IPS-15b (cell line): ENCODE measurements around the gene DOCK11.

ENCODE experiments used
- H3K27me3 ChIP-seq: one replicate; pipeline ENCODE4 v1.6.1; 2013; ENCODE audit warnings: low read length; ENCODE audit not compliant: control insufficient read depth, insufficient read depth
- H3K36me3 ChIP-seq: one replicate; pipeline ENCODE4 v1.6.1; 2013; ENCODE audit warnings: low read length; ENCODE audit not compliant: control insufficient read depth, insufficient read depth
- H3K4me1 ChIP-seq: one replicate; pipeline ENCODE4 v1.6.1; 2013; ENCODE audit warnings: mild to moderate bottlenecking, low read length; ENCODE audit not compliant: control insufficient read depth, insufficient read depth
- H3K4me3 ChIP-seq: one replicate; pipeline ENCODE4 v1.5.1; 2013; ENCODE audit warnings: low read depth, low read length
- H3K9ac ChIP-seq: one replicate; pipeline ENCODE4 v1.6.1; 2013; ENCODE audit warnings: low read depth, mild to moderate bottlenecking, low read length
- H3K9me3 ChIP-seq: one replicate; pipeline ENCODE4 v1.6.1; 2013; ENCODE audit warnings: mild to moderate bottlenecking, low read length; ENCODE audit not compliant: control insufficient read depth, insufficient read depth

Gene DOCK11

DNA sequence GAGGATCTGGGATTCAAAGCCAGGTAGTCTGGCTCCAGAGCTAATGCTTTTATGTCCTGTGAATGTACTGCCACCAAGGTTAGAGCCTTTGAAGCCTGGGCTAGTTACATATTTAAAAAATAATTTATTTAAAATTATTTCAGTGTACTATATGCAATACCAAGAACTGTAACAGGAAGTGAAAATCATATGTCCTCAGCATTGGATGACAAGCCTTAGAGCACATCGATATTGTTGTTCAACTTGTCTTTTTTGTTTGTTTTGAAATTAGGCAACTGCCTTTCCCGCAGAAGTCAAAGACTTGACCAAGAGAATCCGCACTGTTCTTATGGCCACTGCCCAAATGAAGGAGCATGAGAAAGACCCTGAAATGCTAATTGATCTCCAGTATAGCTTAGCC, 158.7 kb downstream of the DOCK11 start:
- Histone ChIP-seq H3K9me3 (no peaks in the 10 kb centered on the region), H3K4me1 (no peaks in the 10 kb centered on the region), H3K4me3 (no peak overlapping the region), H3K36me3 (no peaks in the 10 kb centered on the region), H3K9ac (no peak overlapping the region), H3K27me3 (no peaks in the 10 kb centered on the region)

DNA sequence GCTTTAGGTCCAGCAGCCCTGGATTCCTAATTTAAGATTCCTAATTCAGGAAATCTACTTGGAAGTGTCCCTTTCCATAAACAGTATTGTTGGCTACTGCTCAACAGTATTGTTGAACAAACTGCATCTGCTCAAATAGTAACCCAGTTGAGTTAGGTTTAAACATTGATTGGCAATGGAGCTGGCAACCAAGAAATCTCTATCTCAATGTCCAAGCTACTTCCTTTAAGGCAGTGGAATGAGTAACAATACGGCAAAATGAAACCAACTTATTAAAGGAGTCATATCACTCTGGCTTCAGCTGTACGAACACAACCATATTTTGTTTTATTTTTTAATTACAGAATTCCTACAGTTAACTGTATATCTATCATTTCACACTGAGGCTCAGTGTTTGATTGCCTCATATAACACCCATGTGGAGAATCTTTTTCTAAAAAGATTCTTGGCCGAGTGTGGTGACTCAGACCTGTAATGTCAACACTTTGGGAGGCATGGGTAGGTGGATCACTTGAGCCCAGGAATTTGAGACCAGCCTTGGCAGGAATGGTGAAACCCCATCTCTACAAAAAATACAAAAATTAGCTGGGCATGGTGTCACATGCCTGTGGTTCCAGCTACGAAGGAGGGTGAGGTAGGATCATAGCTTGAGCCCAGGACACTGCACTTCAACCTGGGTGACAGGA, 160.1 kb downstream of the DOCK11 start:
- Histone ChIP-seq H3K9me3 (no peaks in the 10 kb centered on the region), H3K9ac (no peak overlapping the region), H3K36me3 (no peaks in the 10 kb centered on the region), H3K4me1 (no peaks in the 10 kb centered on the region), H3K4me3 (no peak overlapping the region), H3K27me3 (no peaks in the 10 kb centered on the region)

DNA sequence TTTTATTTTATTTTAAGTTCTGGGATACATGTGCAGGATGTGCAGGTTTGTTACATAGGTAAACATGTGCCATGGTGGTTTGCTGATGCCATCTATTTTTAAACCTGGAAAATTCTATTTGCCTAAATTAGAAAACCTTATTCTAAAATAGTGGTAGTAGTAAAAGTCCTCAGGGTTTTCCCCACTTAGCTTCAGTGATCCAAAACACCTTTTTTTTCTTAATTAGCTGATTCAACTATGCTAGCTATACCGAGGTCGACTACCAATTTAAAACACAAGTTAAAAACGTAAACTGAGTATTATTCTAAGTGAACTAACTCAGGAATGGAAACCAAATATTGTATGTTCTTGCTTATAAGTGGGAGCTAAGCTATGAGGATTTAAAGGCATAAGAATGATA, 161.8 kb downstream of the DOCK11 start:
- Histone ChIP-seq H3K27me3 (no peaks in the 10 kb centered on the region), H3K36me3 (no peaks in the 10 kb centered on the region), H3K9me3 (no peaks in the 10 kb centered on the region), H3K4me3 (no peak overlapping the region), H3K4me1 (no peaks in the 10 kb centered on the region), H3K9ac (no peak overlapping the region)

DNA sequence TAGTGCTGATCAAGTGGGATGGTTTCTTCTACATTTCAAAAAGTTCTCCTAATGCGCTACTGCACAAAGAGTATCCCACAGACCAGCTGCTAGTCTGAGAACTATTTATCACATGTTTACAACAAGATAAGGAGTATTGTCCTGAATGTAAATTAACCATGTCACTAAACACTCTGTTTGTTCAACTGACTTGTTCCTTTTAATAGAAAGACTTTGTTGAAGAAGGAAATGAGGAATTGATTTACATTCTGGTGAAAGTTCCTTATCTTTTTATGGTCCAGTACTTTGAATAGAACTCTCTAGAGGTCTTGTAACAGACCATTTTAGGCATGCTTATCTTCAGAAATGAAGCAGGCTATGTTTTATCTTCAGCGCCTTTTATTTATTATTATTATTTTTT, 164.5 kb downstream of the DOCK11 start:
- H3K9me3 ChIP-seq: no peaks in the 10 kb centered on the region
- no peak overlapping the region for H3K9ac ChIP-seq
- no peaks in the 10 kb centered on the region for H3K36me3 ChIP-seq
- H3K27me3 ChIP-seq: no peaks in the 10 kb centered on the region
- H3K4me3 ChIP-seq: no peak overlapping the region
- no peaks in the 10 kb centered on the region for H3K4me1 ChIP-seq

DNA sequence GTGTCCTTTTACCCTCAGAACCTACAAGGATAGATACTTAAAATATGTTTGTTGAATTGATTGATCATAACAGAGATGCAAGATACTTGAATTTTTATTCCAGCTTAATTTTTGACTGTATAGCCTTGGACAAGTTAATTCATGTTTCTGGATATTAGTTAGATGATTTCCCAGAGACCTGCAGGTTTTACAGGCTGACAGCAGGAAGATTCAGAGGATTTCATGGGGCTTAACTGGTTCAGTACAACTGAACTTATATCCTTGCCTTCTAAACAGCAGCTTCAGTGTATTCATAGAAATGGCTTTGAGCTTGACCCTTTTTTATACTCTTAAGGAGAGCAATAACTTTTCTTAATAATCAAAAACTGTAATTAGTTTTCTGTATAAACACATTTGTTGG, 169.6 kb downstream of the DOCK11 start:
- Histone ChIP-seq H3K9me3 (no peaks in the 10 kb centered on the region), H3K4me1 (no peaks in the 10 kb centered on the region), H3K36me3 (no peaks in the 10 kb centered on the region), H3K9ac (no peak overlapping the region), H3K27me3 (no peaks in the 10 kb centered on the region), H3K4me3 (no peak overlapping the region)

DNA sequence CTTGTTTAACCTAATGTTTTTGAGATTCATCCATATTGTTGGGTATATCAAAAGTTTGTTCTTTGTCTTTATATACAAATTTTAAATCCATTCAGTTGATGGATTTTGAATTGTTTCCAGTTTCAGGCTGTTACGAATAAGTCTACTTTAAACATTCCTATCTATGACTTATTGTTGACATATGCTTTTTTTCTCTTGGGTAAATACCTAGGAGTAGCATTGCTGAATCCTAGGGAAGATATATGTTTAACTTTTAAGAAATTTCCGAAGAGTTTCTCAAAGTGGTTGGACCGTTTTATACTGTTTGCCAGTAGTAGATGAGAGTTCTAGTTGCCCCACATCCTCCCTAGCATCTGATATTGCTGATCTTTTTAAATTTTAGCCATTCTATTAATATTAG, 170.9 kb downstream of the DOCK11 start:
- no peaks in the 10 kb centered on the region for H3K9me3 ChIP-seq
- H3K4me3 ChIP-seq: no peak overlapping the region
- H3K27me3 ChIP-seq: no peaks in the 10 kb centered on the region
- no peak overlapping the region for H3K9ac ChIP-seq
- H3K36me3 ChIP-seq: no peaks in the 10 kb centered on the region
- H3K4me1 ChIP-seq: no peaks in the 10 kb centered on the region

GRCh38 chrX:118669435-118669834, 173.8 kb downstream of the DOCK11 start:
- Histone ChIP-seq H3K4me1 (no peaks in the 10 kb centered on the region), H3K4me3 (no peak overlapping the region), H3K9me3 (no peaks in the 10 kb centered on the region), H3K27me3 (no peaks in the 10 kb centered on the region), H3K36me3 (no peaks in the 10 kb centered on the region), H3K9ac (no peak overlapping the region)

GRCh38 chrX:118675326-118675965, 179.8 kb downstream of the DOCK11 start:
- H3K9me3 ChIP-seq: no peaks in the 10 kb centered on the region
- H3K4me3 ChIP-seq: no peak overlapping the region
- no peaks in the 10 kb centered on the region for H3K27me3 ChIP-seq
- H3K36me3 ChIP-seq: no peaks in the 10 kb centered on the region
- H3K9ac ChIP-seq: no peak overlapping the region
- H3K4me1 ChIP-seq: no peaks in the 10 kb centered on the region

DNA sequence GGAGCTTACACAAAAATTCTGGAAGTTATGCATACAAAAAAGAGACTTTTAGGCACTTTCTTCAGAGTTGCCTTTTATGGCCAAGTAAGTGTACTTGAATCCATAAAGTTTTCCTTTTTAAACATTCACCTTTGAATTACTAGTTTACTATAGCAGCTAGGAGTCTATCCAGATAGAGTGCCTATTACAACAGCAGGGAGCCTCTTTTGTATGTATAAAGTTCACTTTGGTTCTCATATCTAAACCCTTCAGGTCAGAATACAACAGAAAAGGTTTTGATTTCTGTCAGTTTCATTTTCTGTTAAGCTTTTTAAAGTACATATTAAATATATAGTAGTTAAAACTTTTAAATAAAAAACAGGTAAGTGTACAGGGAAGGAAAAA, 180.3 kb downstream of the DOCK11 start:
- no peaks in the 10 kb centered on the region for H3K27me3 ChIP-seq
- no peaks in the 10 kb centered on the region for H3K9me3 ChIP-seq
- no peak overlapping the region for H3K9ac ChIP-seq
- no peaks in the 10 kb centered on the region for H3K36me3 ChIP-seq
- no peak overlapping the region for H3K4me3 ChIP-seq
- no peaks in the 10 kb centered on the region for H3K4me1 ChIP-seq

- H3K9ac ChIP-seq: no peak overlapping the region
- no peaks in the 10 kb centered on the region for H3K4me1 ChIP-seq
- H3K36me3 ChIP-seq: no peaks in the 10 kb centered on the region
Measured at GRCh38 chrX:118677318-118677717, 181.7 kb downstream of the DOCK11 start.

GRCh38 chrX:118679290-118679689, 183.7 kb downstream of the DOCK11 start:
- no peaks in the 10 kb centered on the region for H3K27me3 ChIP-seq
- no peak overlapping the region for H3K9ac ChIP-seq
- H3K4me1 ChIP-seq: no peaks in the 10 kb centered on the region
- no peaks in the 10 kb centered on the region for H3K9me3 ChIP-seq
- H3K36me3 ChIP-seq: no peaks in the 10 kb centered on the region
- H3K4me3 ChIP-seq: no peak overlapping the region

More at GRCh38 chrX:118677318-118677717, 181.7 kb downstream of the DOCK11 start:
- Histone ChIP-seq H3K4me3 (no peak overlapping the region), H3K9me3 (no peaks in the 10 kb centered on the region), H3K27me3 (no peaks in the 10 kb centered on the region)

GRCh38 chrX:118682258-118683014, 186.8 kb downstream of the DOCK11 start:
- Histone ChIP-seq H3K36me3 (no peaks in the 10 kb centered on the region), H3K4me1 (no peaks in the 10 kb centered on the region), H3K9ac (no peak overlapping the region), H3K4me3 (no peak overlapping the region), H3K9me3 (no peaks in the 10 kb centered on the region), H3K27me3 (no peaks in the 10 kb centered on the region)
